NCI-H1417 (cell line): Measurements from ENCODE around the gene IL1RAPL2.

Source experiments
- DNase-seq, 3 experiments: peaks; one replicate each; lab custom pipeline; 2025; lab: John Stamatoyannopoulos, UW

Gene IL1RAPL2

GRCh38 chrX:105267167-105267566 lies 701.2 kb downstream of the IL1RAPL2 start:
- no peak for DNase-seq

GRCh38 chrX:105269386-105269785 lies 703.4 kb downstream of the IL1RAPL2 start:
- no peak for DNase-seq

- DNase-seq = no peak
Observed at GRCh38 chrX:105273326-105273725, 707.3 kb downstream of the IL1RAPL2 start.

- DNase-seq = no peak
Observed at GRCh38 chrX:105274091-105274490, 708.1 kb downstream of the IL1RAPL2 start.

- no peak for DNase-seq
Observed at GRCh38 chrX:105277132-105277531, 711.1 kb downstream of the IL1RAPL2 start.

- DNase-seq = peak in 1 of 3 experiments; percentile 3
Observed at GRCh38 chrX:105282077-105282476, 716.1 kb downstream of the IL1RAPL2 start.

GRCh38 chrX:105297041-105297440 lies 731.0 kb downstream of the IL1RAPL2 start:
- DNase-seq = no peak

- no peak for DNase-seq
Observed at GRCh38 chrX:105299286-105299685, 733.3 kb downstream of the IL1RAPL2 start.

- DNase-seq = no peak
Observed at GRCh38 chrX:105302246-105302645, 736.2 kb downstream of the IL1RAPL2 start.

- DNase-seq = no peak
Observed at GRCh38 chrX:105307762-105308161, 741.8 kb downstream of the IL1RAPL2 start.

GRCh38 chrX:105313596-105313995 lies 747.6 kb downstream of the IL1RAPL2 start:
- no peak for DNase-seq

- DNase-seq = no peak
Observed at GRCh38 chrX:105314458-105314857, 748.5 kb downstream of the IL1RAPL2 start.

- DNase-seq = no peak
Observed at GRCh38 chrX:105315248-105315647, 749.2 kb downstream of the IL1RAPL2 start.

GRCh38 chrX:105317117-105317516 lies 751.1 kb downstream of the IL1RAPL2 start:
- no peak for DNase-seq

GRCh38 chrX:105323928-105324327 lies 757.9 kb downstream of the IL1RAPL2 start:
- DNase-seq = peak in 1 of 3 experiments; percentile 3

GRCh38 chrX:105328773-105329172 lies 762.8 kb downstream of the IL1RAPL2 start:
- no peak for DNase-seq

GRCh38 chrX:105331244-105331643 lies 765.2 kb downstream of the IL1RAPL2 start:
- DNase-seq = no peak

GRCh38 chrX:105347373-105347772 lies 781.4 kb downstream of the IL1RAPL2 start:
- DNase-seq = no peak

GRCh38 chrX:105349476-105349875 lies 783.5 kb downstream of the IL1RAPL2 start:
- no peak for DNase-seq

GRCh38 chrX:105375816-105376215 lies 809.8 kb downstream of the IL1RAPL2 start:
- DNase-seq = no peak

GRCh38 chrX:105424729-105425128 lies 858.7 kb downstream of the IL1RAPL2 start:
- no peak for DNase-seq

GRCh38 chrX:105451401-105451800 lies 885.4 kb downstream of the IL1RAPL2 start:
- no peak for DNase-seq

GRCh38 chrX:105458846-105459245 lies 892.8 kb downstream of the IL1RAPL2 start:
- DNase-seq = no peak

GRCh38 chrX:105460376-105460775 lies 894.4 kb downstream of the IL1RAPL2 start:
- no peak for DNase-seq

- no peak for DNase-seq
Observed at GRCh38 chrX:105461016-105461415, 895.0 kb downstream of the IL1RAPL2 start.
